ENCODE measurements around the gene ACSL1. TPM values are rescaled to one million over a fixed set of nuclear protein-coding genes. Genes with fewer than 3 reads are reported as not detected.

Gene ACSL1
- total RNA-seq, 4 donors from 2014 or later, result 43.5 to 136 (median 52.0) TPM

- no peaks in the 10 kb centered on the region for H3K9me3 ChIP-seq
- no peak overlapping the region for H3K4me3 ChIP-seq
- no peak for DNase-seq (ENCODE audit: extremely low spot score)
- H3K36me3 ChIP-seq, result no peaks in the 10 kb centered on the region
- H3K27me3 ChIP-seq, result peaks cover 0 to 6% (median 0%) of the 10 kb centered on the region in 4 donors
- WGBS, result 71% methylated on average over 10 of the region's 10 CpGs
- TF ChIP-seq EP300 (IDR thresholded peaks at IDR 0.05) (no peak), CTCF (IDR thresholded peaks at IDR 0.05) (no peak), POLR2AphosphoS5 (IDR thresholded peaks at IDR 0.05) (no peak), POLR2A (IDR thresholded peaks at IDR 0.05; ENCODE audit: low read depth) (no peak)
- intact Hi-C loops (cut with DNase I), result no loop called here
- peak overlapping the region in 1 of 4 donors; percentile 33 for H3K27ac ChIP-seq (replicated peaks in 1 of 4)
- H3K4me1 ChIP-seq, result no peaks in the 10 kb centered on the region
Measured at GRCh38 chr4:184850431-184851199, 24.8 kb upstream of the ACSL1 start.

GRCh38 chr4:184850018-184850417 lies 24.2 kb upstream of the ACSL1 start:
- no peaks in the 10 kb centered on the region for H3K9me3 ChIP-seq
- no peaks in the 10 kb centered on the region for H3K4me1 ChIP-seq
- H3K4me3 ChIP-seq, result no peak overlapping the region
- TF ChIP-seq EP300 (IDR thresholded peaks at IDR 0.05) (no peak), POLR2AphosphoS5 (IDR thresholded peaks at IDR 0.05) (no peak), CTCF (IDR thresholded peaks at IDR 0.05) (no peak), POLR2A (IDR thresholded peaks at IDR 0.05; ENCODE audit: low read depth) (no peak)
- no peak for DNase-seq (ENCODE audit: extremely low spot score)
- peaks cover 0 to 6% (median 0%) of the 10 kb centered on the region in 4 donors for H3K27me3 ChIP-seq
- intact Hi-C loops (cut with DNase I), result no loop called here
- 62% methylated on average over 3 of the region's 3 CpGs for WGBS
- no peak overlapping the region for H3K27ac ChIP-seq (replicated peaks in 1 of 4)
- H3K36me3 ChIP-seq, result no peaks in the 10 kb centered on the region

- no peaks in the 10 kb centered on the region for H3K4me1 ChIP-seq
- no peak overlapping the region for H3K27ac ChIP-seq (replicated peaks in 1 of 4)
- intact Hi-C loops (cut with DNase I), result no loop called here
- TF ChIP-seq POLR2AphosphoS5 (IDR thresholded peaks at IDR 0.05), result no peak
- no peak overlapping the region for H3K4me3 ChIP-seq
- no peak for DNase-seq (ENCODE audit: extremely low spot score)
- H3K9me3 ChIP-seq, result no peaks in the 10 kb centered on the region
- 91% methylated on average over 3 of the region's 3 CpGs for WGBS
- peaks cover 0 to 6% (median 0%) of the 10 kb centered on the region in 4 donors for H3K27me3 ChIP-seq
- no peaks in the 10 kb centered on the region for H3K36me3 ChIP-seq
Measured at GRCh38 chr4:184849185-184849584, 23.4 kb upstream of the ACSL1 start.

- WGBS, result 73% methylated on average over 3 of the region's 3 CpGs
- no peaks in the 10 kb centered on the region for H3K36me3 ChIP-seq
- no peak for TF ChIP-seq EP300 (IDR thresholded peaks at IDR 0.05)
- TF ChIP-seq POLR2AphosphoS5 (IDR thresholded peaks at IDR 0.05), result peak in 1 of 2 donors; percentile 41
- TF ChIP-seq POLR2A (IDR thresholded peaks at IDR 0.05; ENCODE audit: low read depth), result no peak
- no peaks in the 10 kb centered on the region for H3K4me1 ChIP-seq
- intact Hi-C loops (cut with DNase I), result no loop called here
- H3K4me3 ChIP-seq, result no peak overlapping the region
- H3K9me3 ChIP-seq, result no peaks in the 10 kb centered on the region
- H3K27me3 ChIP-seq, result peaks cover 0 to 6% (median 0%) of the 10 kb centered on the region in 4 donors
- no peak for DNase-seq (ENCODE audit: extremely low spot score)
- H3K27ac ChIP-seq (replicated peaks in 1 of 4), result no peak overlapping the region
Measured at GRCh38 chr4:184848510-184848909, 22.7 kb upstream of the ACSL1 start.

- Histone ChIP-seq H3K4me1 (no peaks in the 10 kb centered on the region), H3K36me3 (no peaks in the 10 kb centered on the region), H3K27ac (replicated peaks in 1 of 4) (no peak overlapping the region), H3K4me3 (no peak overlapping the region), H3K9me3 (no peaks in the 10 kb centered on the region), H3K27me3 (peaks cover 0 to 6% (median 0%) of the 10 kb centered on the region in 4 donors)
- DNase-seq (ENCODE audit: extremely low spot score), result no peak
- TF ChIP-seq EP300 (IDR thresholded peaks at IDR 0.05) (no peak), POLR2A (IDR thresholded peaks at IDR 0.05; ENCODE audit: low read depth) (no peak), CTCF (IDR thresholded peaks at IDR 0.05) (no peak), POLR2AphosphoS5 (IDR thresholded peaks at IDR 0.05) (no peak)
- intact Hi-C loops (cut with DNase I), result no loop called here
- 88% methylated on average over 3 of the region's 3 CpGs for WGBS
Measured at GRCh38 chr4:184846531-184846930, 20.8 kb upstream of the ACSL1 start.

Data from esophagus muscularis mucosa (tissue), 4 donors.